IMR-90 (cell line): ENCODE measurements around the gene DOK1. TPM values are rescaled to one million over a fixed set of nuclear protein-coding genes. Genes with fewer than 3 reads are reported as not detected.

ENCODE experiments used
- ATAC-seq: fragments of 200-7000 bp; cut with Tn5 transposase; 2 replicates; pipeline ENCODE4 v1.9.1; 2020; ENCODE audit warnings: low read depth, mild to moderate bottlenecking, moderate library complexity
- BruUV-seq: library from RNA; stranded (reverse); fragments of 400-500 nt; replicated peaks from 2 replicates; lab custom pipeline; 2021; lab: Mats Ljungman, UMichigan
- CTCF ChIA-PET: fragments of 300-600 bp; formaldehyde crosslinking; extraction: SDS; loops from one replicate; lab custom pipeline; 2021; ENCODE audit warnings: antibody characterized with exemption; lab: Yijun Ruan, JAX
- POLR2A ChIA-PET: fragments of 300-600 bp; sonication (Branson Sonifier 250); formaldehyde crosslinking; loops from one replicate; lab custom pipeline; 2022; ENCODE audit warnings: antibody characterized with exemption; ENCODE audit not compliant: unreplicated experiment; lab: Charles Lee
- DNase-seq: peaks from one replicate; pipeline ENCODE4 v3.0.0; 2013
- H2AFZ ChIP-seq: replicated peaks from 2 replicates; pipeline ENCODE3; 2013; ENCODE audit warnings: low read length, mild to moderate bottlenecking; ENCODE audit not compliant: poor library complexity
- H2AK5ac ChIP-seq: 2 replicates; pipeline ENCODE4 v1.6.1; 2013; ENCODE audit warnings: low read depth, low read length, inconsistent platforms
- H2AK9ac ChIP-seq: replicated peaks from 2 replicates; pipeline ENCODE3; 2013; ENCODE audit warnings: mild to moderate bottlenecking, low read depth, low read length, moderate library complexity; ENCODE audit not compliant: poor library complexity
- H2BK120ac ChIP-seq: 2 replicates; pipeline ENCODE4 v1.6.1; 2013; ENCODE audit warnings: low read depth, low read length, inconsistent platforms
- H2BK15ac ChIP-seq: 3 replicates; pipeline ENCODE4 v1.6.1; 2013; ENCODE audit warnings: low read depth, low read length, inconsistent platforms
- H2BK20ac ChIP-seq: 2 replicates; pipeline ENCODE4 v1.6.1; 2013; ENCODE audit warnings: low read depth, mild to moderate bottlenecking, inconsistent platforms, low read length, moderate library complexity
- H2BK5ac ChIP-seq: 2 replicates; pipeline ENCODE4 v1.6.1; 2013; ENCODE audit warnings: mild to moderate bottlenecking, low read depth, low read length, inconsistent platforms; ENCODE audit not compliant: poor library complexity, severe bottlenecking
- H3K14ac ChIP-seq: replicated peaks from 2 replicates; pipeline ENCODE4 v1.6.1; 2013; ENCODE audit warnings: low read depth, low read length, inconsistent platforms
- H3K18ac ChIP-seq: 2 replicates; pipeline ENCODE4 v1.6.1; 2013; ENCODE audit warnings: low read depth, low read length, control low read depth
- H3K23ac ChIP-seq: 2 replicates; pipeline ENCODE4 v1.6.1; 2013; ENCODE audit warnings: low read depth, low read length, inconsistent platforms
- H3K27ac ChIP-seq: 2 replicates; pipeline ENCODE4 v1.5.1; 2013; ENCODE audit warnings: mild to moderate bottlenecking, control low read depth, low read length; ENCODE audit not compliant: insufficient read depth
- H3K27me3 ChIP-seq: 2 replicates; pipeline ENCODE4 v1.6.1; 2013; ENCODE audit warnings: low read length; ENCODE audit not compliant: control insufficient read depth, insufficient read depth
- H3K36me3 ChIP-seq: 2 replicates; pipeline ENCODE4 v1.6.1; 2013; ENCODE audit warnings: low read length, mixed read lengths; ENCODE audit not compliant: control insufficient read depth, insufficient read depth
- H3K4ac ChIP-seq: 2 replicates; pipeline ENCODE4 v1.6.1; 2013; ENCODE audit warnings: low read depth, low read length, inconsistent platforms
- H3K4me1 ChIP-seq: 2 replicates; pipeline ENCODE4 v1.6.1; 2013; ENCODE audit warnings: low read length, mixed read lengths; ENCODE audit not compliant: control insufficient read depth, insufficient read depth
- H3K4me2 ChIP-seq: 2 replicates; pipeline ENCODE4 v1.6.1; 2013; ENCODE audit warnings: low read depth, mild to moderate bottlenecking, control low read depth, low read length, moderate library complexity
- H3K4me3 ChIP-seq: 2 replicates; pipeline ENCODE4 v1.5.1; 2013; ENCODE audit warnings: low read depth, mild to moderate bottlenecking, control low read depth, low read length, moderate library complexity; ENCODE audit not compliant: insufficient read depth
- H3K56ac ChIP-seq: 2 replicates; pipeline ENCODE4 v1.6.1; 2013; ENCODE audit warnings: low read length, inconsistent platforms; ENCODE audit not compliant: insufficient read depth; ENCODE audit errors: extremely low read depth
- H3K79me1 ChIP-seq, 2 experiments: 2 replicates each; pipeline ENCODE4 v1.6.1; 2013; ENCODE audit warnings: low read length in 2 of 2, inconsistent platforms in 1 of 2, low read depth in 1 of 2
- H3K9ac ChIP-seq: 2 replicates; pipeline ENCODE4 v1.6.1; 2013; ENCODE audit warnings: low read depth, low read length, control low read depth
- H3K9me1 ChIP-seq: 2 replicates; pipeline ENCODE4 v1.6.1; 2013; ENCODE audit warnings: low read length, inconsistent platforms; ENCODE audit not compliant: insufficient read depth
- H3K9me3 ChIP-seq: 2 replicates; pipeline ENCODE4 v1.6.1; 2013; ENCODE audit warnings: low read length; ENCODE audit not compliant: control insufficient read depth, insufficient read depth
- H4K20me1 ChIP-seq: 2 replicates; pipeline ENCODE4 v1.6.1; 2013; ENCODE audit warnings: low read length, inconsistent platforms; ENCODE audit not compliant: insufficient read depth
- H4K5ac ChIP-seq: 2 replicates; pipeline ENCODE4 v1.6.1; 2013; ENCODE audit warnings: mild to moderate bottlenecking, low read depth, low read length, control low read depth
- H4K8ac ChIP-seq, 2 experiments: 2 replicates each; pipeline ENCODE4 v1.6.1; 2013; ENCODE audit warnings: low read depth in 2 of 2, low read length in 2 of 2, control low read depth in 1 of 2, inconsistent platforms in 1 of 2
- H4K91ac ChIP-seq: 2 replicates; pipeline ENCODE4 v1.6.1; 2013; ENCODE audit warnings: low read depth, low read length, inconsistent platforms; ENCODE audit not compliant: insufficient read depth
- CEBPB ChIP-seq: IDR thresholded peaks from 2 replicates; pipeline ENCODE4 v1.6.1; 2012; ENCODE audit warnings: low read depth, low read length, improper control_type of control experiment
- ELK1 ChIP-seq: fragments of 150-350 bp; IDR thresholded peaks from 2 replicates; pipeline ENCODE4 v1.6.1; 2016; ENCODE audit warnings: low read depth, mild to moderate bottlenecking, low read length, moderate library complexity, borderline replicate concordance
- WGBS, 2 experiments: methylation state at CpG; one replicate each; pipeline versions ENCODE4 v1.1.5 to v1.1.7; 2013; ENCODE audit warnings: missing lambda C conversion rate in 2 of 2; ENCODE audit not compliant: insufficient read length in 1 of 2; ENCODE audit errors: extremely low coverage in 2 of 2; 5-methylcytosine and 5-hydroxymethylcytosine counted together
- dilution Hi-C: fragments of 300-500 bp; cut with HindIII; formaldehyde crosslinking; loops from one replicate; pipeline ENCODE4 v1.14.3; 2018; ENCODE audit warnings: low sequenced_read_pairs; ENCODE audit not compliant: unreplicated experiment
- in situ Hi-C: fragments of 300-500 bp; cut with MboI; formaldehyde crosslinking; loops from 3 replicates; pipeline ENCODE4 v1.14.3; 2019; ENCODE audit warnings: low sequenced_read_pairs, inconsistent platforms, mixed read lengths
- intact Hi-C: fragments of 100-400 bp; cut with micrococcal nuclease; formaldehyde crosslinking; loops from 2 replicates; pipeline ENCODE4 v1.10.0; 2022
- polyA plus RNA-seq, 3 experiments: library from polyadenylated mRNA; depleted of rRNA; stranded (reverse); fragments of >200 nt; gene quantifications; 2 replicates each; pipeline ENCODE4 v1.2.3, GENCODE V29; 2012; ENCODE audit warnings: low replicate concordance in 1 of 3
- total RNA-seq: library from RNA; depleted of rRNA; stranded (reverse); fragments of >200 nt; gene quantifications from 2 replicates; pipeline ENCODE4 v1.2.3, GENCODE V29; 2012

DOK1 gene
- total and polyA plus RNA-seq, 2 of the 4 experiments (the other 2 are of a cell fraction): 15.4 to 17.6 TPM

GRCh38 chr2:74603282-74604000 is 48.9 kb downstream of the DOK1 start:
- H3K4me2 ChIP-seq: no peak overlapping the region
- no peak overlapping the region for H4K91ac ChIP-seq
- H3K4me1 ChIP-seq: no peaks in the 10 kb centered on the region
- H3K4me3 ChIP-seq: no peak overlapping the region
- no peak overlapping the region for H2BK120ac ChIP-seq
- H4K8ac ChIP-seq: no peak overlapping the region
- ChIA-PET POLR2A (interaction anchor here (0.6 kb wide), 1 partner anchor 68 kb away, joined by 3 read pairs; no protein-coding TSS in a partner anchor), CTCF (no interaction called here)
- peaks cover 21% of the 10 kb centered on the region for H3K27me3 ChIP-seq
- H2BK5ac ChIP-seq: no peak overlapping the region
- no peak overlapping the region for H3K4ac ChIP-seq
- 0 out of 2 replicates have a peak, but pooled peaks cover 2% of the 10 kb centered on the region for H3K9me3 ChIP-seq
- H3K18ac ChIP-seq: no peak overlapping the region
- H3K23ac ChIP-seq: no peak overlapping the region
- H2AK5ac ChIP-seq: no peak overlapping the region
- H3K9me1 ChIP-seq: no peaks in the 10 kb centered on the region
- H3K27ac ChIP-seq: no peak overlapping the region
- no peak overlapping the region for H2BK15ac ChIP-seq
- H3K79me1 ChIP-seq: no peaks in the 10 kb centered on the region
- no peaks in the 10 kb centered on the region for H3K36me3 ChIP-seq
- no peak overlapping the region for H3K56ac ChIP-seq
- no peak overlapping the region for H2BK20ac ChIP-seq
- dilution Hi-C loops: no loop called here
- H4K5ac ChIP-seq: no peak overlapping the region
- H3K14ac ChIP-seq: no peak overlapping the region
- H3K9ac ChIP-seq: no peak overlapping the region
- TF ChIP-seq ELK1 (no peak), CEBPB (peak; percentile 83)
- no TSS peak for BruUV-seq
- intact Hi-C loops: loop anchor here (5.0 kb wide), 1 partner anchor 34 kb away; no protein-coding TSS in a partner anchor
- H2AFZ ChIP-seq: no peak overlapping the region
- no peaks in the 10 kb centered on the region for H4K20me1 ChIP-seq
- H2AK9ac ChIP-seq: no peak overlapping the region
- in situ Hi-C loops: no loop called here
- DNase-seq (no peak), ATAC-seq (no peak)
- 20% methylated on average over 1 of the region's 7 CpGs; no CpG with 5 or more reads in 1 of the 2 experiments for WGBS, 2 experiments
